ENCODE results near the gene KLF6.

- no peak for TF ChIP-seq EP300 (IDR thresholded peaks at IDR 0.05; ENCODE audit: low read length)
- no peak for TF ChIP-seq E2F6 (IDR thresholded peaks at IDR 0.05; ENCODE audit: borderline replicate concordance in 1 of 2, extremely low read depth in 1 of 2, insufficient read depth in 1 of 2, insufficient read length in 1 of 2, low read depth in 1 of 2, low read length in 1 of 2, poor library complexity in 1 of 2, severe bottlenecking in 1 of 2)
- TF ChIP-seq SMAD3 (CRISPR knock-in tag; conservative IDR thresholded peaks at IDR 0.05) = no peak
- no peak for TF ChIP-seq EGR1 (conservative IDR thresholded peaks at IDR 0.05)
- TF ChIP-seq BACH1 (tag; IDR thresholded peaks at IDR 0.05) = no peak
- no peak for TF ChIP-seq ZNF277 (CRISPR knock-in tag; IDR thresholded peaks at IDR 0.05; ENCODE audit: borderline replicate concordance)
Measured at GRCh38 chr10:3734111-3734510, 50.9 kb downstream of the KLF6 start.

Data from K562 (cell line).